Mesothelial cell of epicardium (in vitro differentiated cells): ENCODE data around the gene PAGR1. TPM values are rescaled to one million over a fixed set of nuclear protein-coding genes. Genes with fewer than 3 reads are reported as not detected.

ENCODE experiments used
- DNase-seq, 2 experiments: peaks; one replicate each; pipeline ENCODE4 v3.0.0; 2021; ENCODE audit warnings: low spot score in 2 of 2; ENCODE audit not compliant: unreplicated experiment in 2 of 2
- H3K27ac Mint-ChIP-seq: 2 replicates; pipeline ENCODE4 v1.8.0; 2021; ENCODE audit warnings: mixed read lengths
- H3K27me3 Mint-ChIP-seq: 2 replicates; pipeline ENCODE4 v1.8.0; 2021; ENCODE audit warnings: low read depth, mixed read lengths
- H3K36me3 Mint-ChIP-seq: 2 replicates; pipeline ENCODE4 v1.8.0; 2021; ENCODE audit warnings: mixed read lengths
- H3K4me1 Mint-ChIP-seq: 2 replicates; pipeline ENCODE4 v1.8.0; 2021; ENCODE audit warnings: mixed read lengths
- H3K4me3 Mint-ChIP-seq: 2 replicates; pipeline ENCODE4 v1.8.0; 2021; ENCODE audit warnings: mild to moderate bottlenecking, moderate library complexity, mixed read lengths
- H3K9me3 Mint-ChIP-seq: 2 replicates; pipeline ENCODE4 v1.8.0; 2021; ENCODE audit warnings: mixed read lengths
- total RNA-seq: library from RNA; stranded (reverse); gene quantifications from 3 replicates; pipeline ENCODE4 v1.2.1, GENCODE V29; 2021
- TF ChIP-seq, protein P1 (sequence below): fragments of 200-600 bp; sonication (generic); IDR thresholded peaks from one replicate; pipeline ENCODE4 v1.5.0; 2021; ENCODE audit warnings: antibody characterized with exemption; ENCODE audit not compliant: unreplicated experiment

PAGR1 gene
- total RNA-seq, 1 donor from 2014 or later = 43.8 TPM

DNA sequence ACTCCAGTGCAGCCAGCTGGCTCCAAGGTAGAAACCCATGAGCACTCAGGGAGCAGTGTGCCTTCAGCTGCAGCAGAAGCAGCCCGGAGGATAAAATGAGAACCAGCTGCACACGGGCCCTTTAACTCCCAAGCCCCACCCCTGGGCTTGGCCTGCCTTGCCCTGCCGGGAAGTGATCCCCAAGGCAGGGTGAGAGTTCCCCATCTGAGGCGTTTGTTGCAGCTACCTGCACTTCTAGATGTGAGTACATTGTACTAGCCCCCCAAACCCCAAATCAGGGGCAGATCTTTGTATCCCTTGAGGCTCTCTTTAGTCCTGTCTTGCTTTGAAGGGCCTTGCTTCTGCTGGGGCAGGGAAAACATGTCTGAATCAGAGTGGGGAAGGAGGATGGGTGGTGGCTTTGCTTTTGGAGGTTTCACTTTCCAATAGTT is 4.3 kb downstream of the PAGR1 start, which contains the start of gene MVP:
TSS of gene MVP (plus strand) at position 192 of the 431 bp plus-strand sequence. CDS start 10,088 bp downstream, outside the sequence.
- H3K9me3 Mint-ChIP-seq = no peaks in the 10 kb centered on the region
- H3K4me3 Mint-ChIP-seq = peak within 1 kb of the TSS; percentile 62
- TF ChIP-seq, protein P1, sequence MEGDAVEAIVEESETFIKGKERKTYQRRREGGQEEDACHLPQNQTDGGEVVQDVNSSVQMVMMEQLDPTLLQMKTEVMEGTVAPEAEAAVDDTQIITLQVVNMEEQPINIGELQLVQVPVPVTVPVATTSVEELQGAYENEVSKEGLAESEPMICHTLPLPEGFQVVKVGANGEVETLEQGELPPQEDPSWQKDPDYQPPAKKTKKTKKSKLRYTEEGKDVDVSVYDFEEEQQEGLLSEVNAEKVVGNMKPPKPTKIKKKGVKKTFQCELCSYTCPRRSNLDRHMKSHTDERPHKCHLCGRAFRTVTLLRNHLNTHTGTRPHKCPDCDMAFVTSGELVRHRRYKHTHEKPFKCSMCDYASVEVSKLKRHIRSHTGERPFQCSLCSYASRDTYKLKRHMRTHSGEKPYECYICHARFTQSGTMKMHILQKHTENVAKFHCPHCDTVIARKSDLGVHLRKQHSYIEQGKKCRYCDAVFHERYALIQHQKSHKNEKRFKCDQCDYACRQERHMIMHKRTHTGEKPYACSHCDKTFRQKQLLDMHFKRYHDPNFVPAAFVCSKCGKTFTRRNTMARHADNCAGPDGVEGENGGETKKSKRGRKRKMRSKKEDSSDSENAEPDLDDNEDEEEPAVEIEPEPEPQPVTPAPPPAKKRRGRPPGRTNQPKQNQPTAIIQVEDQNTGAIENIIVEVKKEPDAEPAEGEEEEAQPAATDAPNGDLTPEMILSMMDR = no peak
- peak within 1 kb of the TSS; percentile 86 for H3K27ac Mint-ChIP-seq
- H3K27me3 Mint-ChIP-seq = no peaks in the 10 kb centered on the region
- no peak for DNase-seq
- H3K4me1 Mint-ChIP-seq = peaks cover 43% of the 10 kb centered on the region
- H3K36me3 Mint-ChIP-seq = peaks cover 6% of the 10 kb centered on the region

DNA sequence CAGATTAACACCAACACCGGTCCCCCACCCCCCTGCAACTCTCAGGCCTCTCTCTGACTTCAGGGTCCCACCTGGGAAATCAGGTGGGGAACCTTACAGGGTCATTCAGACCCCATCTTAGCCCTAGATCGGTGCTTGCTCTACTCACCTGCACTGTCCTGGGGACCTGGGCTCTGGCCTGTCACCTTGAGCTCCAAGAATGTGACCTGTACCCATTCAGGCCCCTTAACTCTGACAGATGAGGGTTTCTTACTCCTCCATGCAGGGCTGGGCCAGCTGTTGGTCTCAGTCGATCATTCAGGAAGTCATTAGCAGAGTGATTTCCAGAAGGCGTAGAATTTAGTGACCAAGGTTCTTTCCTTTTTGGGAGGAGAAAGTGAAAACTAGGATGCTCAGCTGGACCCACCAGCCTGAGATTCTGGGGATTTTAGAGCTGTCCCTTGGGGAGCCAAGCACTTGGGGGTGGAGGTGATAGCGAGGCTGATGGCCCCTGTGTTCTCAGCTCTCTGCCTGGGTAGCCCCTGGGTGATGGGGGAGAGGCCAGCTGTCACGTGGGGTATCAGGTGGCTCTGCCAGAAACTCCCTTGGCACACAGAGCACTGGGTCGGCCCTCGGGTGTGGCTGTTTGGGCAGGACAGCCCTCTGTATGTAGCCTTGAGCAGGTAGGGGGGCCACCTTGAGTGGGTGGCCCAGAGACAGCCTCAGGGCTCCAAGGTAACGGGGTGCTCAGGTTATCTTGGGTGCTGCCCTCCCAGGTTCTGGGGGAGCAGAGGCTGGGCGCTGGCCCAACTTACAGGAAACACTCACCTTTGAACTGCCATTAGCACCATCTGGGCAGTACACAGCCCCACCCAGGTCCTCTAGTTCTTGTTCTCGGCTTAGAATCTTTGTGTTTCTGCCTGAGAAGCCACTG is 5.0 kb downstream of the PAGR1 start:
- no peak for DNase-seq
- no peaks in the 10 kb centered on the region for H3K9me3 Mint-ChIP-seq
- no peaks in the 10 kb centered on the region for H3K27me3 Mint-ChIP-seq
- peaks cover 38% of the 10 kb centered on the region for H3K4me1 Mint-ChIP-seq
- TF ChIP-seq, protein P1 = no peak
- peaks cover 6% of the 10 kb centered on the region for H3K36me3 Mint-ChIP-seq
- peak overlapping the region; percentile 62 for H3K4me3 Mint-ChIP-seq
- H3K27ac Mint-ChIP-seq = peak overlapping the region; percentile 86

DNA sequence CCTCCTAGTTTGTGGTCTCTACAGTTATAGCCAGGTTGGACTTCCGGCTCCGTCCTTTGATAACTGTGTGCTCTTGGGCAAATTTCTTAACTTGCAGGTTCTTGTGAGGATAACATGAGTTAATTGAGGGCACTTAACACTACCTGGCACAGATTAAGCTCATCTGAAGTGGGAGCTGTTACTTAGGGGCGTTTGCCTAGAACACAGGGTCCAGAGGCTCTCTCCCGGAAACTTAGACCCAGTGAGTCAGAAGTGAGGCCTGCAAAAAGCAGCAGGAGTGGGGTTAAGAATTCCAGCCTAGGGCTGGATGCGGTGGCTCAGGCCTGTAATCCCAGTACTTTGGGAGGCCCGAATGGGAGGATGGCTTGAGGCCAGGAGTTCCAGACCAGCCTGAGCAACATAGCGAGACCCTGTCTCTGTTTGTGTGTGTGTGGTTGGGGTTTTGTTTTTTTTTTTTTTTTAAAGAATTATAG is 5.7 kb downstream of the PAGR1 start:
- Mint-ChIP-seq H3K36me3 (peaks cover 6% of the 10 kb centered on the region), H3K4me3 (no peak overlapping the region), H3K4me1 (peaks cover 37% of the 10 kb centered on the region), H3K27me3 (no peaks in the 10 kb centered on the region), H3K9me3 (no peaks in the 10 kb centered on the region), H3K27ac (peak overlapping the region; percentile 73)
- TF ChIP-seq, protein P1 = no peak
- DNase-seq = no peak

DNA sequence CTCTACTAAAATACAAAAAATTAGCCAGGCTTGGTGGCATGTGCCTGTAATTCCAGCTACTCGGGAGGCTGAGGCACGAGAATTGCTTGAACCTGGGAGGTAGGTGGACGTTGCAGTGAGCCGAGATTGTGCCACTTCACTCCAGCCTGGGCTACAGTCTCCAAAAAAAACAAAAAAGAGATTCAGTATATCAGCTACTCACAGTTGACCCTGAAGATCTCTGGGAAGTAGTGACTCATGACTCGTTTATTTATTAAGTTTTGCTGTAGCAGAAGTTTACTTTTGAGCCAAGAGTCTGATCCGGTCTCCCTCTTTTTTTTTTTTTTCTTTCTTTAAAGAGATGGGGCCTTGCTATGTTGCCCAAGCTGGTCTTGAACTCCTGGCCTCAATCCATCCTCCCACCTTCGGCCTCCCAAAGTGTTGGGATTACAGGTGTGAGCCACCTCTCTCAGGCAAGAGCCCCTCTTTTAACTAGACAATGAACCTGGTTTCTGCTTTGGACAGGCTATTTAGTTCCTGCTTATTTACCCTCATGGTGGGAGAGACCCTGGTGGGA is 8.7 kb downstream of the PAGR1 start:
- DNase-seq = no peak
- H3K27ac Mint-ChIP-seq = no peak overlapping the region
- H3K9me3 Mint-ChIP-seq = no peaks in the 10 kb centered on the region
- no peaks in the 10 kb centered on the region for H3K36me3 Mint-ChIP-seq
- no peaks in the 10 kb centered on the region for H3K27me3 Mint-ChIP-seq
- TF ChIP-seq, protein P1 = no peak
- H3K4me3 Mint-ChIP-seq = no peak overlapping the region
- H3K4me1 Mint-ChIP-seq = peaks cover 21% of the 10 kb centered on the region

DNA sequence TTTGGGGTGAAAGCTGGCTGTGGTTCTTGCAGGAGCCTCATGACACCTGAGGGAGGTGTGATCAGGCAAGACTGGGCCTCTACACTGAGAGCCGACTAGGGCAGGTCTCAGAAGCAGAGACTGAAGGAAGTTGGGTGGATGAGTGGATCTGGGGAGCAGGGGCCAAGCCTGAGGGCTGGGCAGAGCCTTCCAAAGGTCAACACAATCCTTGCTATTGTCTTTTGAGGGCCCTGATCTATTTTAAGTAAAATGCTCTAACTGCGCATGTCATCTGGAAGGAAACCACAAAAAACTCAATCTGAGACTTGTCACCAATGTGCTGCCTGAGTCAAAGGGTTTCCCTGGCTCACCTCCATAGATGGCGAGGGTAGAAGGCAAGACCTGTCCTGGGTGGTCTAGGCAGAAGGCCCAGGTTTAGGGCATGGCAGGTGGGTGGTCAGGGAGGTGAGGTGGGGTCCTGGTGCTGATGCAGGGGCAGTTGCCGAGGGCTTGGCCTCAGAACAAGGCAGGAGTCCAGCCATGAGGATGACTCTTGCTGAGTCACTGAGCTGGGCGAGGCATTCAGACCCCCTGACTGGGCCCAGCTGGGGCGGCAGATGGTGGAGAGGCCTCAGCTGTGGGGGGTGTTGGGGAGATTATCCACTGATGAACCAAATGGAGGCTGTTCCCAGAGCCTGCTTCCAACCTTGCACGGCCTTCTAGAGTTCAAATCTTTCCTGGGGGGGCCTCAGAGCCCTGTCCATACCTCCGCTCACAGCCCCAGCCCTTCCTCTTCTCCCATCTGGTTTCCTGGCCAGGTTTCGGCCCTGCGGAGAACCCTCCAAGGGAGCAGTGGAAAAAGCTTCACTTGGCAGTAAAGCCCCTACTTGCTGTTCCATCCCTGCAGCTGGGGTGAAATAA is 9.4 kb downstream of the PAGR1 start:
- no peaks in the 10 kb centered on the region for H3K27me3 Mint-ChIP-seq
- peaks cover 15% of the 10 kb centered on the region for H3K4me1 Mint-ChIP-seq
- H3K36me3 Mint-ChIP-seq = no peaks in the 10 kb centered on the region
- no peaks in the 10 kb centered on the region for H3K9me3 Mint-ChIP-seq
- H3K4me3 Mint-ChIP-seq = no peak overlapping the region
- peak overlapping the region; percentile 16 for H3K27ac Mint-ChIP-seq
- no peak for DNase-seq
- TF ChIP-seq, protein P1 = no peak
